CD4-positive, alpha-beta memory T cell (primary cell): Measurements from ENCODE around the gene ZNF318. TPM values are rescaled to one million over a fixed set of nuclear protein-coding genes. Genes with fewer than 3 reads are reported as not detected.
"Not testable (repeated sequence)": the region's sequence is repeated elsewhere in the genome, so short reads cannot be mapped to it uniquely, and the experiment has no call there.

Experiments
- CTCF ChIA-PET: fragments of 350-600 bp; sonication (Branson Sonifier 250); formaldehyde crosslinking; loops from one replicate; lab custom pipeline; 2021; ENCODE audit warnings: inconsistent platforms; ENCODE audit not compliant: partially characterized antibody; lab: Charles Lee
- POLR2A ChIA-PET: fragments of 350-600 bp; sonication (Branson Sonifier 250); formaldehyde crosslinking; loops from one replicate; lab custom pipeline; 2021; ENCODE audit not compliant: partially characterized antibody; lab: Charles Lee
- DNase-seq, 5 donors: peaks; one replicate each; pipeline versions ENCODE4 v3.0.0 to v3.0.0-alpha.2; 2020 to 2022; ENCODE audit warnings: mixed read lengths in 1 of 5
- H3K27ac ChIP-seq: one replicate; pipeline ENCODE4 v1.7.0; 2013; ENCODE audit warnings: low read depth, low read length
- H3K27me3 ChIP-seq: 2 replicates; pipeline ENCODE4 v1.7.0; 2013; ENCODE audit warnings: mild to moderate bottlenecking, low read length, moderate library complexity; ENCODE audit not compliant: insufficient read depth
- H3K36me3 ChIP-seq: 2 replicates; pipeline ENCODE4 v1.7.0; 2013; ENCODE audit warnings: mild to moderate bottlenecking, low read length, moderate library complexity; ENCODE audit not compliant: insufficient read depth
- H3K4me1 ChIP-seq: 2 replicates; pipeline ENCODE4 v1.7.0; 2013; ENCODE audit warnings: mild to moderate bottlenecking, low read length, moderate library complexity; ENCODE audit not compliant: insufficient read depth
- H3K4me3 ChIP-seq, 2 donors: one replicate each; pipeline ENCODE4 v1.7.0; 2013; ENCODE audit warnings: low read length in 2 of 2, mild to moderate bottlenecking in 1 of 2
- H3K9me3 ChIP-seq, 2 donors: one replicate each; pipeline ENCODE4 v1.7.0; 2013; ENCODE audit warnings: low read length in 2 of 2, control low read depth in 1 of 2; ENCODE audit not compliant: control insufficient read depth in 1 of 2
- H3K27ac Mint-ChIP-seq, 7 donors: one replicate each; pipeline ENCODE4 v1.8.0; 2020 to 2021; ENCODE audit warnings: mixed read lengths in 7 of 7, mild to moderate bottlenecking in 6 of 7, inconsistent platforms in 3 of 7, moderate library complexity in 3 of 7
- H3K27me3 Mint-ChIP-seq, 2 donors: one replicate each; pipeline ENCODE4 v1.8.0; 2020 to 2021; ENCODE audit warnings: mixed read lengths in 2 of 2
- H3K36me3 Mint-ChIP-seq, 2 donors: one replicate each; pipeline ENCODE4 v1.8.0; 2020 to 2021; ENCODE audit warnings: mixed read lengths in 2 of 2, inconsistent platforms in 1 of 2, mild to moderate bottlenecking in 1 of 2
- H3K4me1 Mint-ChIP-seq, 4 donors: one replicate each; pipeline ENCODE4 v1.8.0; 2020 to 2021; ENCODE audit warnings: mixed read lengths in 4 of 4, mild to moderate bottlenecking in 1 of 4
- H3K4me3 Mint-ChIP-seq, 8 donors: one replicate each; pipeline ENCODE4 v1.8.0; 2020 to 2021; ENCODE audit warnings: mixed read lengths in 8 of 8, mild to moderate bottlenecking in 7 of 8, moderate library complexity in 6 of 8, inconsistent platforms in 3 of 8
- H3K9me3 Mint-ChIP-seq, 8 donors: one replicate each; pipeline ENCODE4 v1.8.0; 2020 to 2021; ENCODE audit warnings: mixed read lengths in 8 of 8, mild to moderate bottlenecking in 5 of 8, inconsistent platforms in 3 of 8, moderate library complexity in 1 of 8
- intact Hi-C: fragments of 100-400 bp; cut with micrococcal nuclease; formaldehyde crosslinking; loops from one replicate; pipeline ENCODE4 v1.15.1; 2023
- polyA plus RNA-seq, 2 donors: library from polyadenylated mRNA; unstranded; fragments of 300-500 nt; fragmentation: Illumina TruSeq; gene quantifications; one replicate each; pipeline ENCODE4 v1.2.3, GENCODE V29; 2021
- total RNA-seq, 2 experiments: library from RNA; stranded (reverse); gene quantifications; one replicate each; pipeline ENCODE4 v1.2.3, GENCODE V29; 2021

The ZNF318 gene
- total and polyA plus RNA-seq, 4 experiments from 2014 or later: 1.3 to 32.2 (median 18.8) TPM

DNA sequence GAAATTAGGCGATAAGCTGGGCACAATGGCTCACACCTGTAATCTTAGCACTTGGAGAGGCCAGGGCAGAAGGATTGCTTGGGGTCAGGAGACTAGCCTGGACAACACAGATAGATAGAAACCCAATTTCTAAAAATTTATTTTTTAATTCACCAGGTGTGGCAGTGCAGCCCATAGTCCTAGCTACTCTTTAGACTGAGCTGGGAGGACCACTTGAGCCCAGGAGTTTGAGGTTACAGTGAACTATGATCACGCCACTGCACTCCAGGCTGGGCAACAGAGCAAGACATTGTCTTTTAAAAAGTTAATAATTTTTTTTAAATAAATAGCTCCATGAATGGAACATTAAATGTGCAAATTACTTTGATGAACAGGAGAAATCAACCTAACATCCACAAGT, 8.2 kb downstream of the ZNF318 start:
- Mint-ChIP-seq H3K36me3 (peaks cover 28 to 64% of the 10 kb centered on the region in 2 donors), H3K4me1 (peaks cover 21 to 46% (median 35%) of the 10 kb centered on the region in 4 donors), H3K27me3 (no peaks in the 10 kb centered on the region), H3K27ac (no peak overlapping the region), H3K9me3 (no peaks in the 10 kb centered on the region), H3K4me3 (no peak overlapping the region)
- Histone ChIP-seq H3K9me3 (no peaks in the 10 kb centered on the region), H3K27me3 (no peaks in the 10 kb centered on the region), H3K27ac (no peak overlapping the region), H3K4me3 (no peak overlapping the region), H3K36me3 (peaks cover 35% of the 10 kb centered on the region), H3K4me1 (peaks cover 8% of the 10 kb centered on the region)
- intact Hi-C loops: loop anchor here (10.0 kb wide), 1 partner anchor 94 kb away; the partner anchor contains the start of gene DLK2
- CTCF ChIA-PET: interaction anchor here (0.7 to 3.0 kb wide), 10 partner anchors 11 to 133 kb away, joined by 3 to 26 read pairs (median 6); partner anchors contain the start of genes CRIP3 and DNPH1
- DNase-seq: no peak
- POLR2A ChIA-PET: interaction anchor here (1.0 to 2.8 kb wide), 3 partner anchors 8 to 28 kb away, joined by 3 to 13 read pairs (median 12); partner anchors contain the start of gene ZNF318

DNA sequence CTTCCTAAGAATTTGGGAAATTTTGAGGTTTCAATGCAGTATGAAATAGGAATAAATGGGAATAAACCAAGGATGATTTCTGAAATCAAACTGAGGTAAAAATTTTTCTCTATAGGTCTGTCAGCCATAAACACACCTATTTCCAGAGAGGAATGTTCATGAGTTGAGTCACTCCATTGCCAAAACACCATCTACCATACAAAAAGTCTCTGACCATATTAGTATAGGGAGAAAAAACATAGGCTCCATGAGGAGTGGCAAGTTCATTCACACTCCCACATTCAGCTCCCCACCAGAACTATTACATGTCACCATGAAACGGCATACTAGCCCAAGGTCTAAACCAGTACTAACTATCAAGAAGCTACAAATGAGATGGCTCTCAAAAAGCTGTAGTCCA, 9.6 kb downstream of the ZNF318 start:
- POLR2A ChIA-PET: interaction anchor here (2.8 kb wide), 1 partner anchor 9 kb away, joined by 13 read pairs; the partner anchor contains the start of gene ZNF318
- Mint-ChIP-seq H3K4me1 (peaks cover 14 to 35% (median 24%) of the 10 kb centered on the region in 4 donors), H3K36me3 (peaks cover 33 to 73% of the 10 kb centered on the region in 2 donors), H3K27ac (peak overlapping the region in 4 of 7 donors; percentile 35 to 68 (median 46)), H3K27me3 (no peaks in the 10 kb centered on the region), H3K4me3 (no peak overlapping the region), H3K9me3 (no peaks in the 10 kb centered on the region)
- Histone ChIP-seq H3K36me3 (peaks cover 49% of the 10 kb centered on the region), H3K9me3 (no peaks in the 10 kb centered on the region), H3K27ac (no peak overlapping the region), H3K4me3 (no peak overlapping the region), H3K27me3 (no peaks in the 10 kb centered on the region), H3K4me1 (no peaks in the 10 kb centered on the region)
- intact Hi-C loops: loop anchor here (10.0 kb wide), 1 partner anchor 95 kb away; the partner anchor contains the start of gene DLK2
- CTCF ChIA-PET: interaction anchor here (2.0 to 3.0 kb wide), 3 partner anchors 36 to 51 kb away, joined by 10 to 26 read pairs (median 11); partner anchors contain the start of gene CRIP3
- no peak for DNase-seq

DNA sequence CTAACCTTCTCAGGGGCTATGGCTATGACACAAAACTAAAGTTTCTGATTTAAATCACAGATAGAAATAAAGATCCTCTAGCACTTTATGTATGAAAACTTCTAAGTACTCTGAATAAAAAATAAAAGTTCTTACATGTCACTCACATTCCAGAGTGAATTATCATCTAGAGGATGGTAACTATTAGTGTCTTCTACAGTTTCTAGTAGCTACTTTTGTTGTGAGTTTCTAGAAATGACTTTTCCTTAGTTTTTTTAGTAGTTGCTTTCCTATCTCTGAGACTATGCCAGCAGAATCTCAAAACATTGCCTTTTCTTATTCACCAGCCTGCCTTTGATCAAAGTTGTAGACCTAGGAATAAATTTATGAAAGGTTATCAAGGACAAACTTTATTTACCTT, 10.1 kb downstream of the ZNF318 start:
- Mint-ChIP-seq H3K4me3 (no peak overlapping the region), H3K9me3 (no peaks in the 10 kb centered on the region), H3K27ac (peak overlapping the region in 3 of 7 donors; percentile 43 to 54 (median 46)), H3K36me3 (peaks cover 33 to 73% of the 10 kb centered on the region in 2 donors), H3K27me3 (no peaks in the 10 kb centered on the region), H3K4me1 (peaks cover 11 to 31% (median 20%) of the 10 kb centered on the region in 4 donors)
- Histone ChIP-seq H3K27me3 (no peaks in the 10 kb centered on the region), H3K4me3 (no peak overlapping the region), H3K4me1 (no peaks in the 10 kb centered on the region), H3K27ac (no peak overlapping the region), H3K9me3 (no peaks in the 10 kb centered on the region), H3K36me3 (peaks cover 51% of the 10 kb centered on the region)
- DNase-seq: no peak
- POLR2A ChIA-PET: interaction anchor here (2.8 kb wide), 1 partner anchor 10 kb away, joined by 13 read pairs; the partner anchor contains the start of gene ZNF318
- CTCF ChIA-PET: interaction anchor here (1.8 to 3.0 kb wide), 3 partner anchors 10 to 51 kb away, joined by 4 to 26 read pairs (median 10); partner anchors contain the start of genes CRIP3 and ZNF318
- intact Hi-C loops: no loop called here

DNA sequence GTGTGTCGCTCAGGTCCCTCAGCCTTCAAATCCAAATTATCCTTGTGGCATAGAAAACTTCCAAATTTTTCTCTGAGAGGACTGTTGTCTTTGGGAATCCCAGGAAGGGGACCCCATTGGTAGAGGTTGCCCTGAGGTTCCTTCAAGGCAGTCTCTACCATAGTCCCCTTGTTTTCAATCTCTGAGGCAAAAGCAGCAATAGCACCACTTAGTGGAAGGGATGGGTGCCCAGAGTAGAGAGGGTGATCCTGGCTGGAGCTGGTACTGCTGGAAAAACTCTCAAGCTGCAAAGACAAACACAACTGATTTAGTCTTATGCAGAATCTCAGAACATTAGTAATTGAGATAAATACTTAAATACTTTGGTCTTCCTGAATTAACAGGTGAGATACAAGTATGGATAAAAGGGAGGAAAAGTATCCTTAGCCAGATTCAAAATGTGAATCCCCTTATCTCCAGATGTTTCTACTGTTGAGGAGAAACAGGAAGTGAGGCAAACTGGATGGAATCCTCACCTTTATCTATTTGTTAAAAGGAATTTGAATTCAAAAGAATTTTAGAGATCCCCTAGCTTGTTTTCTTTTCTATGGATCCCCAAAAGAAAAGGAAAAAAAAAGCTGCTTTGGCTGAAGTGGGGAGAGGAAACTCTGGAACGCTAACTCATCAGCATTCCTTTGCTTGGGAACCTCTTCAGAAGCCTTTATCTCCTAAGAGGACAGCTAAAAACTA, 13.4 kb downstream of the ZNF318 start:
- Mint-ChIP-seq H3K4me1 (peaks cover 6 to 12% (median 10%) of the 10 kb centered on the region in 4 donors), H3K9me3 (no peaks in the 10 kb centered on the region), H3K27me3 (no peaks in the 10 kb centered on the region), H3K4me3 (no peak overlapping the region), H3K27ac (peak overlapping the region in 1 of 7 donors; percentile 23), H3K36me3 (peaks cover 50 to 75% of the 10 kb centered on the region in 2 donors)
- Histone ChIP-seq H3K4me1 (no peaks in the 10 kb centered on the region), H3K9me3 (no peaks in the 10 kb centered on the region), H3K27ac (no peak overlapping the region), H3K36me3 (peaks cover 44% of the 10 kb centered on the region), H3K27me3 (no peaks in the 10 kb centered on the region), H3K4me3 (no peak overlapping the region)
- POLR2A ChIA-PET: interaction anchor here (1.7 kb wide), 1 partner anchor 13 kb away, joined by 5 read pairs; the partner anchor contains the start of gene ZNF318
- intact Hi-C loops: no loop called here
- CTCF ChIA-PET: interaction anchor here (0.8 to 1.8 kb wide), 5 partner anchors 18 to 127 kb away, joined by 3 to 6 read pairs (median 6); partner anchors contain the start of gene DNPH1
- no peak for DNase-seq

DNA sequence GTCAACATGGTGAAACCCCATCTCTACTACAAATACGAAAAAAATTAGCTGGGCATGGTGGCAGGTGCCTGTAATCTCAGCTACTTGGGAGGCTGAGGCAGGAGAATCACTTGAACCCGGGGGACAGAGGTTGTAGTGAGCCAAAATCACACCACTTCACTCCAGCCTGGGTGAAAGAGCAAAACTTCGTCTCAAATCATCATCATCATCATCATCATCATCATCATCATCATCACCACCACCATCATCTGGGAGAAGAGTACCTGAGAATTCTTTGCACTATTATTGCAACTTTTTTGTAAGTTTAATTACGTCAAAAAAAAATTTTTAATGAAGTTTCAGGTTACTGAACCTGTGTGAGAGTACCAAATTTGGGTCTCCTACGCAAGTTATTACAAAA, 17.5 kb downstream of the ZNF318 start:
- H3K27ac ChIP-seq, H3K9me3 ChIP-seq, H3K4me3 Mint-ChIP-seq, H3K27me3 Mint-ChIP-seq, H3K27me3 ChIP-seq, H3K27ac Mint-ChIP-seq, H3K4me3 ChIP-seq, H3K9me3 Mint-ChIP-seq, H3K4me1 Mint-ChIP-seq, H3K4me1 ChIP-seq, intact Hi-C loops, CTCF ChIA-PET, DNase-seq: not testable (repeated sequence)
- H3K36me3 Mint-ChIP-seq: peaks cover 46 to 52% of the 10 kb centered on the region in 2 donors
- H3K36me3 ChIP-seq: peaks cover 48% of the 10 kb centered on the region
- POLR2A ChIA-PET: interaction anchor here (0.6 kb wide), 1 partner anchor 218 kb away, joined by 3 read pairs; no protein-coding TSS in a partner anchor

DNA sequence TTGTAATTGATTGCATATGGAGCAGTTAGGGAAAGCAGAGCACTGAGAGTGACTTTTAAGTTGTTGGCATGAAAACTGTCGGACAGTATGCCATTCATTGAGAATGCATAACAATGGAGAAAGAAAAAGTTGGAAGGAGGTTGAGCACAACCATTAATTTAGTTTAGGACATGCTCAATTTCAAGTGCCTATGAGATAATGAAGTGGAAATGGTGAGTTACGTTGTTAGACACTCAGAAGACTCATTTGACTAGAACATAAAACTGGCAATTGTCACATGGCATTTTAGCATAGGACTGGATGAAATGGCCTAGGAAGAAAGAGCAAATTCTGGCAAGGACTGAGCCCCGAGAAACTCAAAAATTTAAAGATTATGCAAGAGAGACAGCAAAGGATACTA, 22.0 kb downstream of the ZNF318 start:
- Mint-ChIP-seq H3K9me3 (no peaks in the 10 kb centered on the region), H3K4me1 (peaks cover 0 to 7% (median 4%) of the 10 kb centered on the region in 4 donors), H3K27me3 (no peaks in the 10 kb centered on the region), H3K36me3 (peaks cover 40 to 47% of the 10 kb centered on the region in 2 donors), H3K4me3 (no peak overlapping the region), H3K27ac (no peak overlapping the region)
- no peak overlapping the region for H3K4me3 ChIP-seq
- intact Hi-C loops: no loop called here
- peaks cover 40% of the 10 kb centered on the region for H3K36me3 ChIP-seq
- no peaks in the 10 kb centered on the region for H3K27me3 ChIP-seq
- DNase-seq: no peak
- no peaks in the 10 kb centered on the region for H3K9me3 ChIP-seq
- POLR2A ChIA-PET: no interaction called here
- H3K4me1 ChIP-seq: no peaks in the 10 kb centered on the region
- CTCF ChIA-PET: no interaction called here
- no peak overlapping the region for H3K27ac ChIP-seq

DNA sequence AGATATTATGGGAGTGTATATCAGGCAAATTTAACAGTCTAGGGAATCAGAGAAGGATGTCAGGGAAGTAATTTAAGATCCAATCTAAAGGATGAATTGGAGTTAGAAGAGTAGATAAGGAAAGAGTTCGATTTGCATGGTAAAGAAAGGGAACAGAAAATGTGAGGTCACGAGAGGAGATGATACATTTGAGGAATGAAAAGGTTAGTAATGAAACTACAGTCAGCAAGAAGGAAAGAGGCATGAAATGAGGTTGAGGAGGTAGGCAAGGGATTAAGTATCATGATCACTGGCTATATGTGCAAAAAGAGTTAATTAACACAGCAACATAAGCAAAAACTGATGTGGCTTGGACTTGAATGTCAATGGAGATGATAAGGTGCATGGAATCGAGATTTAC, 22.4 kb downstream of the ZNF318 start:
- Histone ChIP-seq H3K9me3 (no peaks in the 10 kb centered on the region), H3K4me1 (no peaks in the 10 kb centered on the region), H3K27ac (no peak overlapping the region), H3K4me3 (no peak overlapping the region), H3K27me3 (no peaks in the 10 kb centered on the region), H3K36me3 (peaks cover 45% of the 10 kb centered on the region)
- peaks cover 40 to 47% of the 10 kb centered on the region in 2 donors for H3K36me3 Mint-ChIP-seq
- POLR2A ChIA-PET: no interaction called here
- H3K27me3 Mint-ChIP-seq: no peaks in the 10 kb centered on the region
- H3K4me3 Mint-ChIP-seq: no peak overlapping the region
- intact Hi-C loops: no loop called here
- H3K27ac Mint-ChIP-seq: no peak overlapping the region
- DNase-seq: no peak
- H3K9me3 Mint-ChIP-seq: no peaks in the 10 kb centered on the region
- peaks cover 0 to 4% (median 3%) of the 10 kb centered on the region in 4 donors for H3K4me1 Mint-ChIP-seq
- CTCF ChIA-PET: no interaction called here
